HepG2 (cell line): ENCODE data around the gene ZNF341. TPM values are rescaled to one million over a fixed set of nuclear protein-coding genes. Genes with fewer than 3 reads are reported as not detected.

ENCODE experiments used
- CEBPG ChIP-seq: IDR thresholded peaks from 2 replicates; pipeline ENCODE4 v1.6.1; 2016
- FLYWCH1 ChIP-seq: sonication (generic); formaldehyde crosslinking; IDR thresholded peaks from 2 replicates; pipeline ENCODE4 v1.8.1; 2023; ENCODE audit warnings: mild to moderate bottlenecking, missing genetic modification reagents
- HNF4G ChIP-seq, 2 experiments: sonication (generic) in 1 of 2; formaldehyde crosslinking in 1 of 2; IDR thresholded peaks; 2 replicates each; pipeline versions ENCODE4 v1.4.0 to v1.6.1; 2011 to 2020; ENCODE audit warnings: borderline replicate concordance in 2 of 2, low read depth in 2 of 2, mild to moderate bottlenecking in 2 of 2, low read length in 1 of 2, missing genetic modification reagents in 1 of 2, moderate library complexity in 1 of 2
- MXD4 ChIP-seq: IDR thresholded peaks from 2 replicates; pipeline ENCODE4 v1.6.1; 2016; ENCODE audit warnings: mild to moderate bottlenecking, missing biosample characterization, missing genetic modification reagents
- MXI1 ChIP-seq: IDR thresholded peaks from 3 replicates; pipeline ENCODE4 v1.6.1; 2012; ENCODE audit warnings: low read depth, low read length, inconsistent platforms, borderline replicate concordance
- PRDM10 ChIP-seq: sonication (generic); formaldehyde crosslinking; IDR thresholded peaks from 2 replicates; pipeline ENCODE4 v1.4.0; 2020; ENCODE audit warnings: low read depth, missing genetic modification reagents
- REPIN1 ChIP-seq: sonication (generic); formaldehyde crosslinking; IDR thresholded peaks from 2 replicates; pipeline ENCODE4 v1.8.0; 2022; ENCODE audit warnings: missing genetic modification reagents, low read depth, mild to moderate bottlenecking, borderline replicate concordance
- SNAI1 ChIP-seq: sonication (generic); formaldehyde crosslinking; IDR thresholded peaks from 2 replicates; pipeline ENCODE4 v1.5.0; 2020; ENCODE audit warnings: mild to moderate bottlenecking, missing genetic modification reagents, borderline replicate concordance
- SNAPC4 ChIP-seq: sonication (generic); formaldehyde crosslinking; IDR thresholded peaks from 2 replicates; pipeline ENCODE4 v1.4.0; 2020; ENCODE audit warnings: mild to moderate bottlenecking, missing genetic modification reagents
- SRF ChIP-seq: IDR thresholded peaks from 2 replicates; pipeline ENCODE4 v1.6.1; 2011; ENCODE audit warnings: mild to moderate bottlenecking, low read depth, low read length, moderate library complexity
- XBP1 ChIP-seq: sonication (generic); formaldehyde crosslinking; IDR thresholded peaks from 2 replicates; pipeline ENCODE4 v1.5.0; 2020; ENCODE audit warnings: missing genetic modification reagents
- ZBTB7B ChIP-seq: sonication (generic); formaldehyde crosslinking; IDR thresholded peaks from 2 replicates; pipeline ENCODE4 v1.4.0; 2020; ENCODE audit warnings: missing genetic modification reagents
- ZFP91 ChIP-seq: sonication (generic); formaldehyde crosslinking; IDR thresholded peaks from 2 replicates; pipeline ENCODE4 v1.9.0; 2022; ENCODE audit warnings: missing genetic modification reagents, mild to moderate bottlenecking, borderline replicate concordance
- ZNF282 ChIP-seq: fragments of 450-650 bp; IDR thresholded peaks from 2 replicates; pipeline ENCODE4 v1.6.1; 2018; ENCODE audit not compliant: partially characterized antibody
- ZNF333 ChIP-seq: sonication (generic); formaldehyde crosslinking; IDR thresholded peaks from 2 replicates; pipeline ENCODE4 v1.4.0; 2020; ENCODE audit warnings: mild to moderate bottlenecking, missing genetic modification reagents, borderline replicate concordance
- ZNF558 ChIP-seq: sonication (generic); formaldehyde crosslinking; IDR thresholded peaks from 2 replicates; pipeline ENCODE4 v1.9.0; 2022; ENCODE audit warnings: mild to moderate bottlenecking, missing genetic modification reagents, borderline replicate concordance
- ZNF615 ChIP-seq: sonication (generic); formaldehyde crosslinking; IDR thresholded peaks from 2 replicates; pipeline ENCODE4 v1.5.0; 2020; ENCODE audit warnings: mild to moderate bottlenecking, missing genetic modification reagents, borderline replicate concordance
- ZNF616 ChIP-seq: sonication (generic); formaldehyde crosslinking; IDR thresholded peaks from 2 replicates; pipeline ENCODE4 v1.5.0; 2020; ENCODE audit warnings: low read depth, mild to moderate bottlenecking, missing genetic modification reagents
- ZNF670 ChIP-seq: sonication (generic); formaldehyde crosslinking; IDR thresholded peaks from 2 replicates; pipeline ENCODE4 v1.8.0; 2022; ENCODE audit warnings: mild to moderate bottlenecking, missing genetic modification reagents, borderline replicate concordance
- polyA plus RNA-seq, 8 experiments: library from polyadenylated mRNA; depleted of rRNA in 3 of 8; stranded (reverse) in 7 of 8; unstranded in 1 of 8; fragments of >200 nt; fragmentation: Illumina TruSeq in 4 of 8; extraction: Trizol in 4 of 8; gene quantifications; 2 replicates each; pipeline versions ENCODE4 v1.2.1 to v1.2.3, GENCODE V29; 2011 to 2016; ENCODE audit warnings: low read depth in 4 of 8, missing spikeins in 1 of 8, mixed read lengths in 1 of 8; ENCODE audit not compliant: insufficient read depth in 1 of 8
- total RNA-seq, 5 experiments: library from RNA; depleted of rRNA; stranded (reverse); fragments of >200 nt; fragmentation: Illumina TruSeq; extraction: Trizol; gene quantifications; 2 replicates each; pipeline ENCODE4 v1.2.3, GENCODE V29; 2016; ENCODE audit warnings: low read depth in 1 of 5

Gene ZNF341
- total and polyA plus RNA-seq, 2 of the 13 experiments (the other 11 are each of a cell fraction or from before 2014, with no cell fraction given): 1.1 to 2.2 TPM

GRCh38 chr20:33812908-33813462 is 81.2 kb downstream of the ZNF341 start (continued):
- TF ChIP-seq HNF4G (IDR thresholded peaks at IDR 0.05; ENCODE audit: borderline replicate concordance, low read depth, low read length) (peak; percentile 89), HNF4G (CRISPR knock-in tag; IDR thresholded peaks at IDR 0.05; ENCODE audit: borderline replicate concordance, low read depth) (no peak), PRDM10 (0 out of 2 replicates have a peak, but pooled peaks have one; percentile 3), CEBPG (CRISPR knock-in tag) (no peak), ZNF615 (no peak), ZNF616 (CRISPR knock-in tag) (no peak), MXD4 (CRISPR knock-in tag) (no peak), ZNF670 (CRISPR knock-in tag) (no peak; the same call in 1 of the 2 replicates), REPIN1 (CRISPR knock-in tag) (no peak; the same call in 1 of the 2 replicates), ZNF333 (CRISPR knock-in tag) (0 out of 2 replicates have a peak, but pooled peaks have one; percentile 18), ZBTB7B (CRISPR knock-in tag) (0 out of 2 replicates have a peak, but pooled peaks have one; percentile 4), XBP1 (no peak), FLYWCH1 (CRISPR knock-in tag) (no peak), SNAI1 (CRISPR knock-in tag) (no peak), SNAPC4 (CRISPR knock-in tag) (no peak), SRF (no peak), ZFP91 (CRISPR knock-in tag) (no peak), ZNF282 (no peak), ZNF558 (no peak), MXI1 (no peak; the same call in 2 of the 3 replicates)
